Stimulated activated CD4-positive, alpha-beta T cell treated with anti-CD3 and anti-CD28 coated beads, Interleukin-15, amount 100 ng/mL, for 24 hours (primary cell): Measurements from ENCODE around the gene RERE.
"Not testable (repeated sequence)": the region's sequence is repeated elsewhere in the genome, so short reads cannot be mapped to it uniquely, and the experiment has no call there.

ENCODE experiments used
- DNase-seq: peaks from one replicate; pipeline ENCODE4 v3.0.0-alpha.2; 2020

Gene RERE

DNA sequence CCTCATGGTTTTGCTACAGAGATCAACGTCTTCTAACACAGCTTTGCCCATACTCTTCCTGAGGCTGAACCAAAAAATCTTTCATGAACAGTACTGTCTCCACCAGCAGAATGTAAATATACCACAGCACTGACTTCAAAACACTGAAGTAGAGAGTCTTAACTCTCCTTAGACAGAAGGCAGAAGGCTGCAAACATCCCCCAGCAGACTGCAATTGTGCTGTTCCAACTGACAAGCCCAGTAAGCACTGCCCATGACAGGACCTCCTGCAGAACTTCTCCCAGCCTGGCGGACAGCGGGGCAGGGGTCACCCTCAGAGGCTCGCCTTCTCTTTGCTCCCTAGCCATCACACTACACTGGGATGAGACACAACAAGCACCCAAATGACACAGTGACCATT lies 218.7 kb downstream of the RERE start:
- DNase-seq = no peak

DNA sequence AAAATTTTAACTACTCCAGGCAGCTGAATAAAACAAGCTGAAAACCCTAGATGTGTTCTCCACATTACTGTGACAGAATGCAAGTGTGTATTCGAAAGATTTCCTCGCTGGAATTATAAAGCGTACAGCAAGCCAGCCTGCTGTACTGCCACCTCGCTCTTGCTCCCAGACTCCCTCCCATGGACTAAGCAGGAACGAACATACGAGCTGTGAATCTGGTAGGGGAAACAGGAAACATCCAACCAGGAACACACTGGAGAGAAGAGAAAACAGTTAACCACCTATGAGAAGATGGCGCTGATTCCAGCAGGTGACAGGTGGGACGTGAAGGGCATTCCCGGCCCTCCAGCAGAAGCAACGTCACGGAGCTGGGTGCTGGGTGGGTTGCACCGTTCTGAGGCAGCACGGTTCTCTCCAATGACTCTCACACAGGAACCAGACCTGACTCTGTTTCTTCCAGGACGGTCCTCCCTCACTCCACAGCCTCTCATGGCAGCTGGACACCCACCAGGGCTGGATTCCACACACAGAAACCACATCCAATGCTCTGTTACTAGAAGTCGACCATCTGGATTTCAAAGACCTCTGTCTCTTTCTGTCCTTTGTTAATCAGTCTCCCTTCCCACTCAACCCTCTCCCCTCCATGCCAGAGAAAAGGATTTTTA lies 219.2 kb downstream of the RERE start:
- no peak for DNase-seq

- DNase-seq = no peak
These were observed 220.0 kb downstream of the RERE start for GRCh38 chr1:8597455-8597854.

DNA sequence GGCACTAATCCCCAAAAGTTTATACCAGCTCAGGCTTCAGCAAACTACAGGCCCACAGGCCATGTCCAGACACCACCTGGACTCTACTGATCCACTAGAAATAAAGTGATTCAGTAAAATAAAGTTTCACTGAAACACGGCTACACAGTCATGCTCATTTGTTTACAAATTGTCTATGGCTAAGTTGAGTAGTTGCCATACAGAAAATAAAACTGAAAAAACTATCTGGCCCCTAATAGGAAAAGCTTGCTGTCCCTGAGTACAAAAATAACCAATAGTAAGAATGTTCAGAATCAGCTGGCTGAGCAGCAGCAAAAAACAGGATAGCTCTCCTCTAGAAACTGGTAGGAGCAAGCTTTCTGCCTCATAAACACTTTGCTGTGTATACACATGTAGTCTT lies 221.5 kb downstream of the RERE start:
- no peak for DNase-seq

GRCh38 chr1:8595332-8595731 lies 222.1 kb downstream of the RERE start:
- no peak for DNase-seq

DNA sequence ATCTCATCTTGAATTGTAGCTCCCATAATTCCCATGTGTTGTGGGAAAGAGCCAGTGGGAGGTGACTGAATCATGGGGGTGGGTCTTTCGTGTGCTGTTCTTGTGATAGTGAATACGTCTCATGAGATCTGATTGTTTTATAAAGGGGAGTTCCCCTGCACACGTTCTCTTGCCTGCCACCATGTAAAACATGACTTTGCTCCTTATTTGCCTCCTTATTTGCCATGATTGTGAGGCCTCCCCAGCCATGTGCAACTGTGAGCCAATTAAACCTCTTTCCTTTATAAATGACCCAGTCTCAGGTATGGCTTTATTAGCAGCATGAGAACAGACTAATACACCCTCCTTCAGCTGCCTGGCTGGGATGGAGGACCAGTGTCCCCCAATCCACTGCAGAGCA lies 224.1 kb downstream of the RERE start:
- DNase-seq = not testable (repeated sequence)

GRCh38 chr1:8591569-8591968 lies 225.9 kb downstream of the RERE start:
- no peak for DNase-seq

DNA sequence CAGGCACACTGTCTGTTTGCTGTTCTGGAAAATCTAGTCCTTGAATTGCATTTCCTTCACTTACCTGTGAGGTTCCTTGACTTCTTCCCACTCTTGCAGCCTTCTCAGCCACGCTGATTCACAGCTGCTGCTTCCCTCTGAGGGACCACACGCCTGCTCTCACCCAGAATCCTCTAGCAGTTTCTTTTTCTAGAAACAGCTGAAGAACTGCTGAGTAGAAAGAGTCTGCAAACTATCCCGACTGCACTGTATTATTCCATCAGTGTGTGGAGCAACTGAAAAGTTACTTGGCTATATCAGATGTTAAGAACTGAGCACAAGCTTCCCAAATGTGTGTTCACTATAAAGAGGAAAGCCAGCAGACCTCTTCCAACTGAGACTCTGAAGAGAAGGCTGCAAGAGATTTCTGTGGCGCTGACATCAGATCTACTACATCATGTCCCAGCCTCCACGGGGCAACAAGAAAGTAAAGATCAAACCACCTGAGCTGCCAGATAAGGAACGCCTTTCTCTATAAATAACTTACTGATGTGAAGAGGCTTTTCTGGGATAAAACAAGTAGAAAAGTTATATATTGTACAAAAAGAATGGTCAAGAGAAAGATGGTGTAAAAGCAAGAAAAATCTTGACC lies 226.6 kb downstream of the RERE start:
- DNase-seq = no peak

- no peak for DNase-seq
These were observed 227.9 kb downstream of the RERE start for GRCh38 chr1:8589571-8589970.

GRCh38 chr1:8587784-8588183 lies 229.7 kb downstream of the RERE start:
- DNase-seq = no peak

GRCh38 chr1:8586438-8586837 lies 231.0 kb downstream of the RERE start:
- no peak for DNase-seq

GRCh38 chr1:8584316-8584715 lies 233.1 kb downstream of the RERE start:
- no peak for DNase-seq

DNA sequence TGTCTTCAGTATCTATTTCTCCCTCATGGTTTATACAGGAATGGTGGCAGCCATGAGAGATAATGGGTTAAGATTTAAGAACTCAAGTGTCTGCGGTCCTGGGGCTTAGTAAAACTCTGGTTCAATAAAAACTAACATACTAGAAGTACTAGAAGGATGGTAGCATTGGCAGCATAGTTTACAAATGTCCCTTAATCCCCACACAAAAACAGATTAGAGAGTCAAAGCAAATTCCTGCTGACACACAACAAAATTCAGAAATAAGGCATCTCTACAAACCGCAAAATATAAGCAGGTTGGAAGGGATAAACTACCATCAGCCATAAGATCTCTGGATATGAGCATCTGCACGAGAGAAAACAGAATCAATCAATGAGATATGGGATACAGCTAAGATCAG lies 234.4 kb downstream of the RERE start:
- DNase-seq = no peak

- DNase-seq = no peak
These were observed 236.9 kb downstream of the RERE start for GRCh38 chr1:8580566-8580965.

- DNase-seq = no peak
These were observed 238.5 kb downstream of the RERE start for GRCh38 chr1:8578936-8579335.

GRCh38 chr1:8578132-8578877 lies 239.1 kb downstream of the RERE start:
- DNase-seq = no peak

- DNase-seq = no peak
These were observed 242.5 kb downstream of the RERE start for GRCh38 chr1:8574985-8575384.

- DNase-seq = no peak
These were observed 245.3 kb downstream of the RERE start for GRCh38 chr1:8572106-8572505.

- DNase-seq = no peak
These were observed 246.0 kb downstream of the RERE start for GRCh38 chr1:8571200-8571984.

DNA sequence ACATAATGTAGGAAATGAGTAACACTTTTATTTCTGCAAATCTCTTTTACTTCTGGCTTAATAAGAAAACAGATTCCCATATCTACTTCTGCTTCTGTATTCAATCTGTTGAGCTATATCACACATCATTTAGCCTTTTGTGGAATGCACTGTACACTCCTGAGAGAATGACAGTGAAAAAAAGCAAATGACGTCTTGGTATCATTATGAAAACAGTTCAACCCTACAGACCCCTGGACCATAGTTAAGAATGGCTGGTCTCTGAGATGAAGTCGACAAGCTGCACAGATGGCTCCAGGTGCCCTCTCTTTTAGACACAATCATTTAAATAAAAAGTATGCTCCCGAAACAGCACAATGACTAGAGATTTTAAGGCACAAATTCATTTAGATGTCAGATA lies 247.0 kb downstream of the RERE start:
- DNase-seq = no peak

GRCh38 chr1:8569242-8569641 lies 248.2 kb downstream of the RERE start:
- no peak for DNase-seq

DNA sequence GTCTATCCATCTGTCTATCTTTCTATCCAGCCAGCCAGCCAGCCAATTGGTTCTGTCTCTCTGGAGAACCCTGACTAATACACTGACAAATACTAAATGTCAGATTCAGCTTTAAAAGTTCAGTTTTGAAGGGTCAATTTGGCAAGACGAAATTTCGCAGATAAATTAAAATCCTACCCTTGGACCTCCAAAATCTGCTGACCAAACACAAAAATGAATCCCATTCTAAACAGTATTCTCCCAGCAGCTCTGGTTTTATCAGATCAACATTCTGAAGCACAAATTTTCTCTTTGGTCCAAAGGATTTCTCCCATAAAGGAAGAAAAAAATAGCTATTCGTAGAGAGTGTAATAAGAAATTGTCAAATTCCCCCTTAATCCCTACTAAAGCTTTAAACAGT lies 248.6 kb downstream of the RERE start:
- DNase-seq = no peak

GRCh38 chr1:8567146-8567545 lies 250.3 kb downstream of the RERE start:
- no peak for DNase-seq

DNA sequence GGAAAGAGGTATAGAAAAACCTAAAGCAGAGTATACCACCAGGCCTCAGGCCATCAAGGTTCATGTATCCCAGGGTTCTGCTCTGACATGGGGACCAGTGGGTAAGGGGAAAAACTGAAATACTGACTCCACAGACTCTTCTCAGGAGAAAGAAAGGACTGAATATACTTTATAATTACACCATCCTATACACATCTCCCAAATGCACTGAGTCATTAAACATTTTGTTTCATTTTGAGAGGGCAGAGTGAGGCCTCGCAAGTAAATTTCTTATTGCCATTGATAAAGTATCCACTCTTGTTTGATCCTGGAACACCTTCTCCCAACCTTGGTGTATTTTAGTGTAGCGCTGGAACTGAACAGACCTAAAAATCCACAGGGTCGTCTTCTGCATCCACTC lies 251.6 kb downstream of the RERE start:
- DNase-seq = no peak
